GM21447 (cell line): ENCODE data around the gene THAP5.

Source experiments
- ATAC-seq: cut with Tn5 transposase; IDR thresholded peaks from one replicate; pipeline ENCODE4 v1.9.1; 2021; ENCODE audit not compliant: unreplicated experiment

The THAP5 gene

GRCh38 chr7:108535744-108536143 lies 33.8 kb downstream of the THAP5 start:
- no peak for ATAC-seq

DNA sequence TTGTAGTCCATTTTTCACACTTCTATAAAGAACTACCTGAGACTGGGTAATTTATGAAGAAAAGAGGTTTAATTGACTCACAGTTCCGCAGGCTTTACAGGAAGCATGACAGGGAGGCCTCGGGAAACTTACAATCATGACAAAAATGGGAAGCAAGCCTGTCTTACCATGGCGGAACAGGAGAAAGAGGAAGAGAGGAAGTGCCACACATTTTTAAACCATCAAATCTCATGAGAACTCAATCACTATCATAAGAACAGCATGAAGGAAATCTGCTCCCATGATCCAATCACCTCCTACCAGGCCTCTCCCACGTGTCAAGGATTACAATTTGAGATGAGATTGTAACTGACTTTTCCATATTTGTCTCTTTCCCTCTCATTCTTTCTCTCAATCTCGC lies 34.2 kb downstream of the THAP5 start:
- no peak for ATAC-seq

GRCh38 chr7:108533712-108534111 lies 35.8 kb downstream of the THAP5 start:
- no peak for ATAC-seq

GRCh38 chr7:108529341-108529740 lies 40.2 kb downstream of the THAP5 start:
- ATAC-seq: no peak

GRCh38 chr7:108528183-108528712 lies 41.3 kb downstream of the THAP5 start:
- ATAC-seq: no peak

- no peak for ATAC-seq
Observed at GRCh38 chr7:108526768-108527017, 42.8 kb downstream of the THAP5 start.

- ATAC-seq: peak; percentile 92
Observed at GRCh38 chr7:108525985-108526767, 43.3 kb downstream of the THAP5 start, which contains the start of gene PNPLA8. Gene PNPLA8 (minus strand): TSS chr7:108526135. CDS start chr7:108515491, 10,644 bp downstream.

DNA sequence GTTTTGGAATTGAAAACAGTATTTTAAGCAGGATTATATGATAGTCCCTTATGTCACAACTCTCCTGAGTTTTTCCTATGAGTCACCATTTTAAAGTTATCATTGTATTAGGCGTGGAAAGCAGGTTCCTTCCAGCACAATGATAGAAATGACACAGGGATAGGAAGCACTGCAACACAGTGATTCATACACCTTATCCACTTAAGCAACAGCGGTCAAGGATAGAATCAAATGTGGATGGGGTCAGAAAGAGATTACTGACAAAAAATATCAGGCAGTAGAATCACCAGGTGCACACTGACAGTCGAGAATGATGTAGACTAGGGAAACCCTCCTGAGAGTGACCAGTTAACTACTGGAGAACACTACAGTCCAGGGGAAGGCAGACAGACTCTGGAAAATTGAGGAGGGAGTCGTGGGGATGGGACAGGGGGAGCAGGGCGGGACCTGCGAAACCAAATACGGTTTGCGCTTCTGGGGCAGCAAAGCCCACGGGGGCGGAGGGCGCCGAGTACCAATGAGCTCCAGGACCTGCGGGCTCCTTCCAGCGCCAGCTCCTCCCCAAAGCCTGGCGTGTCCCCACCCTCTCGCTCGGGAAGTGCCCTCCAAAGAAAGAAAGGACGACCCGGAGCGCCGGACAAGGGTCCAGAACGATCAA lies 44.0 kb downstream of the THAP5 start:
- peak; percentile 52 for ATAC-seq

DNA sequence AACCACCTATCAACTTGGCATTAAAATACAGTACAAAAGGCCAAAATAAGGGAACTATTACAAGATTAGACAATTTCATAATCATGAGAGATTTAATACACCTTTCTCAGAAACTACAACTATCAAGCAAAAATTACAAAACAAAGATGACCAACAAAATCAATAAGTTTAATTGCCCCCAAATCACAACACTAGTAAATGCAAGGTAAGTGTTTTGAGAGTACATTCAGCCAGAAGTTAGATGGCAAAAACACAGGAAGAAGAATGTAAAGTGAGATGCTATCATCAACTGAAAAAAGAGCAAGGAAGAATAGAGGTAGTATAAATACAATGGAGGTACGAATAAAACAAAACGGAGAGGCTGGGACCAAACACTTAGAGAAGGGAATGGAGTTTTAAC lies 46.7 kb downstream of the THAP5 start:
- no peak for ATAC-seq

DNA sequence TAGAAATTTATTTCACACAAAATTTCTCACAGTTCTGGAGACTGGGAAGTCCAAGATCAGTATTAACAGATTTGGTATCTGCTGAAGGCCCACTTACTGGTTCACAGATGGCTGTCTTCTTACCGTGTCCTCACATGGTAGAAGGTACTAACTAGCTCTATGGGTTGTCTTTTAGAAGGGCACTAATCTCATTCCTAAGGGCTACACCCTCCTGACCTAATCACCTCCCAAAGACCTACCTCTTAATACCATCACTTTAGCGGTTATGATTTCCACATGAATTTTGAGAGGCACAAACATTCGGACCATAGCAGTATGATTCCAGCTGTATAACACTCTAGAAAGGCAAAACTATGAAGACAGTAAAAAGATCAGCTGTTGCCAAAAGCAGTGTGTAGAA lies 51.6 kb downstream of the THAP5 start:
- ATAC-seq: no peak

- no peak for ATAC-seq
Observed at GRCh38 chr7:108515630-108516029, 53.9 kb downstream of the THAP5 start.

DNA sequence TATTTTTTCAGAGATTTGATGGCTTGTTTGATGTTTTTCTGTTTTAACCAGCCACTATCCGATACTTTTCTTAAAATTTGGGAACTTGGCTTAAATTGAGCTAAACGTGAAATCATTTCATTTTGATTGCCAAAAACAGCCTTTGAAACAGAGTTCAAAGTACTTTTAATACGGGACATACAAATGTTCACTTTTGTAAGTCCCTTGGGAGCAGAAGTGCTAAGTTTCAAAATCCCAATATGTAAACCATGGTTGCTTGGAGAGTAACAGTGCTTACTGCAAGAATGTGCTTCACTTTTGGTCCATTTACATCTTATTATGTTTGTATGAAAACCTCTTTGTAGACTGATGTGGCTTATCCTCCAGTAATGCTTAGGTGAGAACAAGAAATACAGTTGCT lies 54.5 kb downstream of the THAP5 start:
- ATAC-seq: no peak
